Activated CD4-positive, alpha-beta T cell treated with anti-CD3 and anti-CD28 coated beads, Interleukin-2, amount 10 ng/mL, durations not matched to agents 24 days and 14 days (primary cell): ENCODE results near the gene SLC25A25. TPM values are rescaled to one million over a fixed set of nuclear protein-coding genes. Genes with fewer than 3 reads are reported as not detected.

ENCODE experiments used
- DNase-seq: peaks from one replicate; pipeline ENCODE4 v3.0.0; 2022
- H3K27ac Mint-ChIP-seq: one replicate; pipeline ENCODE4 v1.8.0; 2022; ENCODE audit warnings: mild to moderate bottlenecking, mixed read lengths
- H3K27me3 Mint-ChIP-seq: one replicate; pipeline ENCODE4 v1.8.0; 2022; ENCODE audit warnings: mixed read lengths
- H3K36me3 Mint-ChIP-seq: one replicate; pipeline ENCODE4 v1.8.0; 2022; ENCODE audit warnings: low read depth, mild to moderate bottlenecking, mixed read lengths
- H3K4me1 Mint-ChIP-seq: one replicate; pipeline ENCODE4 v1.8.0; 2021; ENCODE audit warnings: mixed read lengths
- H3K4me3 Mint-ChIP-seq: one replicate; pipeline ENCODE4 v1.8.0; 2022; ENCODE audit warnings: mild to moderate bottlenecking, moderate library complexity, mixed read lengths
- H3K9me3 Mint-ChIP-seq: one replicate; pipeline ENCODE4 v1.8.0; 2021; ENCODE audit warnings: mixed read lengths
- intact Hi-C: fragments of 100-400 bp; cut with micrococcal nuclease; formaldehyde crosslinking; loops from one replicate; pipeline ENCODE4 v1.15.1; 2023
- total RNA-seq: library from RNA; stranded (reverse); gene quantifications from 2 replicates; pipeline ENCODE4 v1.2.3, GENCODE V29; 2022

The SLC25A25 gene
- total RNA-seq, 1 donor from 2014 or later: 14.0 TPM

DNA sequence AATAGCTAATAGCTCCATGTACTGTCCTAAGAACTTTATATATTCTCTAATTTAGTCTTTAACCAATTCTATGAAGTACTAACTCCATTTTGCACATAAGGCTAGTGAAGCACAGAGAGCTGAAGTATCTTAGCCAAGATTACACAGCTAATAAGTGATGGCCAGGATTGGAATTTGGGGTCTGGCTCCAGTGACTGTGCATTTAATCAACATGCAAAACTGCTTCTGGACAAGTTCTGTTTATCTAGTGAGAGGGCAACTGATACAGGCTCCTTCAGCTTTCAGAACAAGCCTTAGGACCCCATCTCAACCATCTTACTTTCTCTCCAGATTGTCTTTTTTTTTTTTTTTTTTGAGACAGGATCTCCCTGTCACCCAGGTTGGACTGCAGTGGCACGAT lies 21.3 kb downstream of the SLC25A25 start:
- intact Hi-C loops: no loop called here
- H3K27ac Mint-ChIP-seq: no peak overlapping the region
- H3K9me3 Mint-ChIP-seq: no peaks in the 10 kb centered on the region
- peaks cover 7% of the 10 kb centered on the region for H3K36me3 Mint-ChIP-seq
- DNase-seq: no peak
- no peak overlapping the region for H3K4me3 Mint-ChIP-seq
- H3K27me3 Mint-ChIP-seq: no peaks in the 10 kb centered on the region
- peaks cover 47% of the 10 kb centered on the region for H3K4me1 Mint-ChIP-seq

DNA sequence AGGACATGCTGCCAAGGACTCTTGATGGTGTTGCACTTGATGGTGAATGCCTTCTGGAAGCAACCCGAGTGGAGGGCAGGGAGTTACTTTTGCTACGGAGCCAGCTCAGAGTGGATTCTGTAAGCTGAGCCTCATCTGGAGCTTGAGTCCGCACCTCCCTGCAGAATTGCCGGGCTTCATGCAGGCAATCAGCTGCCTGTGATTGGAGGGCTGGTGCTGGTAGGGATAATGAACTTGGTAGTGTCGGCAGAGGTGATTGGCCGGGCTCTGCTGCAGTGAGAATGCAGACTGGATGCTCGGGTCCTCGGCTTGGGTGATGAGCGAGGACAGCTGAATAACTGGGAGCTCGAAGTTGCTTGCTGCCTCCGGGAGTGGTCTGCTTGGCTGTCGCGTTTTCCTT lies 23.1 kb downstream of the SLC25A25 start:
- no peaks in the 10 kb centered on the region for H3K27me3 Mint-ChIP-seq
- H3K27ac Mint-ChIP-seq: peak overlapping the region; percentile 51
- peaks cover 49% of the 10 kb centered on the region for H3K4me1 Mint-ChIP-seq
- no peak for DNase-seq
- no peaks in the 10 kb centered on the region for H3K9me3 Mint-ChIP-seq
- peaks cover 7% of the 10 kb centered on the region for H3K36me3 Mint-ChIP-seq
- intact Hi-C loops: no loop called here
- no peak overlapping the region for H3K4me3 Mint-ChIP-seq

DNA sequence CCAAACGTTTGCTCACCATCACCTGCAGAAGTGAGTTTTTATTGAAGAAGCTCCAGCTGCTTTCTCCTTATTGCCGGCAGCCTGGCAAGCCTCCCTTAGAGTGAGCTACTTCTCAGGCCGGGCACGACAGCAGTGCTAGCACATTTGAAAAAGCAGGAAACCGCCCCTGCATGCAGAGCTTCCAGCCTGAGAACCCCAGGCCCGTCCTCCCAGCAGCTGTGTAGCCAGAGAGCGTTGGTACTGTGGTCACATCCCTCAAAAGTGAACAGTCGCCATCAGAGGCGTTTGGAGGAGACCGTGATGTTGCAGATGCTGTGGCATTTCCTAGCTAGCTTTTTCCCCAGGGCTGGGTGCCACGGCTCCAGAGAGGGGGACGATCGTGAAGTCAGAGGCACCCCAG lies 23.5 kb downstream of the SLC25A25 start:
- no peak for DNase-seq
- Mint-ChIP-seq H3K4me1 (peaks cover 51% of the 10 kb centered on the region), H3K36me3 (peaks cover 7% of the 10 kb centered on the region), H3K27ac (peak overlapping the region; percentile 68), H3K27me3 (no peaks in the 10 kb centered on the region), H3K9me3 (no peaks in the 10 kb centered on the region), H3K4me3 (peak overlapping the region; percentile 37)
- intact Hi-C loops: no loop called here

DNA sequence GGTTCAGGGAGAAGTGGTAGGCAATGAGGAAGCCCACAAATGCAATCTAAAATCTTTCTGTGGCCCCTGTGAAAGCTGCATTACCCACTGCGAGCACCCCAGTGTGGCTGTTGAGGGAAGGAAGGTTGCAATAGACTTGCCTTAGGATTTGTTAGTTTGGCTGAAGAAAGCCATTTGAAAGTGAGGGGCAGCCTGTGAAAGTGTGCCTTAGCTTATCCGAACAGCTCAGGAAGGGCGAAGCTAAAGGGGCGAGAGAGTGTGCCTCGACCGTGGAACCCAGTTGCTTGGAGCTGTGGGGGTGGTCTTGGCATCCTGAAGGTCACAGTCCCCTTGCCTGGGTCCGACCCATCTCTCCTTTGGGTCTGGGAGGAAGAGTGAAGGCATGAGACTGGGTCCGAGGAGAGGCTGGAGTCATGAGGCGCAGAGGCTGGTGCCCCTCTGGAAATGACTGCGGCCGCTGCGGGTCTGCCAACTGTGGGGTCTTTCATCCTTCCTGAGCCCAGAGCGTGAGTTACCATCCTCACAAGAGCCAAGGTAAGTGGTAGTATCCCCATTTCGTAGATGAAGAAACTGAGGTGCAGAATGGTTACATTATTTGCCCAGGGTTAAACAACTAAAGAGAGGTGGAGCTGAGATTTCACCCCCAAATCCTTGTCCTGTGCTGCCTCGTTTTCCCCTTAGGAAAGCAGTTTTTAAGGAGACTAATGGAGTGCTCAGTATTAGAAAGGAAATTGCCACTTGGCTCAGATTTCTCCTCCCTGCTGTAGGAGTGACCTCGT lies 24.4 kb downstream of the SLC25A25 start:
- peaks cover 56% of the 10 kb centered on the region for H3K4me1 Mint-ChIP-seq

DNA sequence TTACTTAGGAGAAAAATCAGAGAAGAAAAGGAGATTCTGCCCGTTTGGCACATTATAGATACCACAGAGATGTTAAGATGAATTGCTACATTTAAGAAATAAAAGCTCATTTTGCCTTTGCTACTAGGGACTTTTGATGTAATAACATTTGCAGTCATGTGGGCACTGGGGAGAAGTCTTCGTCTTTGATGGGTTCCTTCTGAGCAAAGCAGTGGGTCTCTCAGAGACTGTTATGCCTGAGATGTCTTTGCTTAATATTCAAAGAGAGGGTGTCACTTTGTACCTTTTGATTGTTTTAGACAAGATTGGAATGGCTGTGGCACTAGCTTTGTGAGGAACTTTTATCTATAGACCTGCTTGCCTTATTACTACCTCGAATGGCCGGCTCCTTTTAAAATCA lies 25.0 kb downstream of the SLC25A25 start:
- H3K27me3 Mint-ChIP-seq: no peaks in the 10 kb centered on the region
- peak overlapping the region; percentile 98 for H3K27ac Mint-ChIP-seq
- intact Hi-C loops: no loop called here
- H3K9me3 Mint-ChIP-seq: no peaks in the 10 kb centered on the region
- no peak for DNase-seq
- peaks cover 3% of the 10 kb centered on the region for H3K36me3 Mint-ChIP-seq
- H3K4me1 Mint-ChIP-seq: peaks cover 56% of the 10 kb centered on the region
- H3K4me3 Mint-ChIP-seq: peak overlapping the region; percentile 85

More for the DNA sequence above, 24.4 kb downstream of the SLC25A25 start:
- Mint-ChIP-seq H3K36me3 (peaks cover 7% of the 10 kb centered on the region), H3K9me3 (no peaks in the 10 kb centered on the region), H3K27ac (peak overlapping the region; percentile 98), H3K27me3 (no peaks in the 10 kb centered on the region), H3K4me3 (peak overlapping the region; percentile 85)
- intact Hi-C loops: no loop called here
- no peak for DNase-seq

DNA sequence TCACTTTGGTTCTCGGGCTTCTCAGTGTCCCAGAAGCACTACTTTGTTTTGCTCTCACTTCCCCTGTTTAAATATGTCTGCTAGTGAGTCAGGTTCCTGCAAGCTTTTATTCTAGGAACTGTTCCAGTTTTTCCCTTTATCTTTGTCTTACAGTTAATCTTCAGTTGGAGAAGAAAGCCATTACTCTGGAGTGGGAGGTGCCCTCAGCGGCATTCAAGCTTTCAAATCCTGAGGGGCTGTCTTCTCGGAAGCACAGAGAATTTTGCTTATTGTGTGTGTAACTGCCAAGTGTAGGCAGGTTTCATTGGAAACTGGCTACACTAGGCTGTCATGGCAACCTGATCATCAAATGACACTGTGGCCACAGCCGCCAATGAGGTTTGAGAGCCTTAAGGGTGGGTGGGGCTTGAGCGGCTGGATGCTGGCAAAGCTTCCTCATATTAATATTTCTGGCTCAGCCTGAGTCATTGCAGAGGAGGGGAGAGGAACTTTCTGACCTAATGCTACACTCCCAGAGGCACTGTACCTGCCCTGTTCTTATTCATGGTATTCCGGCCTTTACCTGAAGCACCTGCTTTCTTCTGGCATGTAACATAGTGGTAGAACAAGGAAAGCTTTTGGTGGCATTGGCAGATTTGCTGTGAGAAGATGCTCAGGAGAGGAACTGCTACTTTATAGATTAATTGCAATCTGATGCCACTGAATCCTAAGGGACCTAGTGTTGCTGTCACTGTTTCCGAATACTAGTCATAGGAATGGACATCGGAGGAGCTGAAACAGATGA lies 26.3 kb downstream of the SLC25A25 start:
- peak overlapping the region; percentile 98 for H3K27ac Mint-ChIP-seq
- intact Hi-C loops: loop anchor here (1.0 kb wide), 3 partner anchors 22 to 34 kb away; partner anchors contain the start of gene NAIF1
- peaks cover 55% of the 10 kb centered on the region for H3K4me1 Mint-ChIP-seq
- peak; percentile 95 for DNase-seq
- H3K4me3 Mint-ChIP-seq: peak overlapping the region; percentile 85
- no peaks in the 10 kb centered on the region for H3K27me3 Mint-ChIP-seq
- H3K9me3 Mint-ChIP-seq: no peaks in the 10 kb centered on the region
- peaks cover 3% of the 10 kb centered on the region for H3K36me3 Mint-ChIP-seq

DNA sequence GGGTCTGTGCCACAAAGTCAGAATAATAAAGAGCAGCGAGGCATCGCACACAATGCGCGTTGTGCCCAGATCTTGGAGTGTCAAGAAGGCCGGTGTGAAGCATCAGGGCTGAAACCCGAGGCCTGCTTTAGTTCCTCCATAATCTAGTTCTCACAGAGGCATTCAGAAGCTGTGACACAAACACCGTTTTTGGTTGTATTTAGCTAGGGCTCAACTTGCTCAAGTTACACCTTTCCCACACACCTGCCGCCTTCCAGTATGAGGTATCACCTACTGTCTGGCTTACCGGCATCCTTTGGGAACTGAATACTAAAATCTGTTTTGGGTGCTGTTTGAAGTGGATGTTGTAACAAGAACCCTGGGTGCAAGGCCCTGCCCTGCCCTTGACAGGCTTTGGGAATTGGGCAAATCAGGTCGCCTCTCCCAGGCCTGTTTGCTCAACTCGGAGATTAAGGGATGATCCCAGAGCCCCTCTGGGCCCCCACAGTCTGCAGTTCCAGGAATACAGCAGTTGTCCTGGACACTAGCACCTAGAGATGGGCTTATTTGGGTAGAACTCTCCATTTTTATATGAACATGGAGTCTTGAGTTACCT lies 27.0 kb downstream of the SLC25A25 start:
- DNase-seq: peak; percentile 53
- Mint-ChIP-seq H3K27ac (peak overlapping the region; percentile 98), H3K36me3 (peaks cover 3% of the 10 kb centered on the region), H3K27me3 (no peaks in the 10 kb centered on the region), H3K4me3 (peak overlapping the region; percentile 85), H3K9me3 (no peaks in the 10 kb centered on the region), H3K4me1 (peaks cover 60% of the 10 kb centered on the region)
- intact Hi-C loops: loop anchor here (1.0 kb wide), 3 partner anchors 23 to 33 kb away; partner anchors contain the start of gene NAIF1

DNA sequence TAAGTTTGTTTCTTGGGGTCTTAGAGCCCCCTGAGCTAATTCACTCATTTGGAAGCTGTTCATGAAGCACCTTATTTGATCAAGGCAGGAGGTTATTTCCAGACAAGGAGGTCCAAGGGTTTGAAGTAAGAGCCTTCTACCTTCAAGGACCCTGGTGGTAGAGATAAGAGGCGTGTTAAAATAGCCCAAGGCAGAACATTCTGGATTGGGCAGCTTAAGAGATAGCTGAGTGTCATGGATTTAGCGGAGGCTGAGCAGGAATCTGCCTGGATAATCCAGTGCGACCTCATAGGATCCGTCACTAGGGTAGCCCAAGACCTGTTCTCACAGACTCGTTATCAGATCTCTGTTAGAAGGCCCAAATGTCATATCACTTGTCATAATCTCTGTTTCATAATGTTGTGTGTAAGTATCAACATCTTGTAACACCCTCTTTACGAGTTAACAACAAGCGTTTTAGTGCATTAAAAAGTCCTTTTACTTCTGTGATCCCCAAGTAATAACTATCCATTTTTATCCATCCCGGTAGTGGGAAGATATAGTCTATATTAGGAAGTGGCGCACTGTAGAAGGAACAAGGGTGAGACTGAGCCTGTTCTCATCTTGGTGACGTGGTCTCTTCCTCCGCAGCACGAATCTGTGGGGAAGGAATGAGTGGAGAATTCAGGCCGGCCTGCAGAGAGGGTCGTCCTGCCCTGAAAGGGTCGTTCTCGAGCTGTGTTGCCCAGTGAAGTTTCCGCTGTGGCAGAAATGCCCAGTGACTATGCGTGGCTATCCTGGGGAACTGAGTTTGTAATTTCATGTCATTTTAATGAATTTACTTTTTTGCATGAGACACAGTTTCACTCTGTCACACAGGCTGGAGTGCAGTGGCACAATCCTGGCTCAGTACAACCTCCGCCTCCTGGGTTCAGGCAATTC lies 28.8 kb downstream of the SLC25A25 start:
- Mint-ChIP-seq H3K4me1 (peaks cover 55% of the 10 kb centered on the region), H3K27me3 (no peaks in the 10 kb centered on the region), H3K36me3 (peaks cover 11% of the 10 kb centered on the region), H3K4me3 (no peak overlapping the region), H3K9me3 (no peaks in the 10 kb centered on the region), H3K27ac (peak overlapping the region; percentile 43)
- intact Hi-C loops: no loop called here
- DNase-seq: peak; percentile 53

DNA sequence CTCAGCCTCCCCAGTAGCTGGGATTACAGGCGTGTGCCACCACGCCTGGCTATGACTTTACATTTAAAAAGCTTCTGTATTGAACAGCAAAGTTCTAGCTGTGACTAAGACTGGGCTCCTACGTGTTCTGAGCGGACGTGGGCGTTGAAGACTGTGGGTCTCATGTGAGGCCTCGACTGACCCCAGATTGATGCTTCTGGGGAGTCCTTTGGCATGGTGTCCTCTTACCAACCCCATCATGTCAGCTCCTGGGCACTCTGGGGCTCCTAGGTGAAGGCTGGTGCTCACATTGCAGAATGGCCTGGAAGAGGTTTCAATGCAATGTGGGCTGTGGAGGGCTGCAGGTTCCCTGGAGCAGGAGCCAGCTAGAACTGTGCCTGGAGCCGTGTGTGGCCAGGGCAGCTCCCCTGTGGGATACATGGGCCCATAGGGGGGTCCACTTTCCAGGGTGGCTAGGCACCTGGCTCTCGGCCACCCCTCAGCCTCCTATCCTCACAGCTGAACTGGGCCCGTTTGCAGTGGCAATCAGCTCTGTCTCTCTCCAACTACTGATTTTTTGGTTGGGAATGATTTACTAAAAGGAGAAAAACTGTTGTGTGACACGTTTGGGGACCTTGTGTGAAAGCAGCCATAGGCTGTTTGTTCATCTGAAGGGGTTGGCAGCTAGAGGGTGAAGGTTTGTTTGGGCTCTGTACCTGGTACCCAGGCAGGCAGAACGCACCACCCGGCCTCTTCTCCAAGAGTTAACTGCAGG lies 29.7 kb downstream of the SLC25A25 start:
- no peaks in the 10 kb centered on the region for H3K9me3 Mint-ChIP-seq
- intact Hi-C loops: no loop called here
- peak overlapping the region; percentile 80 for H3K27ac Mint-ChIP-seq
- H3K27me3 Mint-ChIP-seq: no peaks in the 10 kb centered on the region
- H3K4me3 Mint-ChIP-seq: no peak overlapping the region
- peaks cover 54% of the 10 kb centered on the region for H3K4me1 Mint-ChIP-seq
- H3K36me3 Mint-ChIP-seq: peaks cover 18% of the 10 kb centered on the region
- DNase-seq: no peak

DNA sequence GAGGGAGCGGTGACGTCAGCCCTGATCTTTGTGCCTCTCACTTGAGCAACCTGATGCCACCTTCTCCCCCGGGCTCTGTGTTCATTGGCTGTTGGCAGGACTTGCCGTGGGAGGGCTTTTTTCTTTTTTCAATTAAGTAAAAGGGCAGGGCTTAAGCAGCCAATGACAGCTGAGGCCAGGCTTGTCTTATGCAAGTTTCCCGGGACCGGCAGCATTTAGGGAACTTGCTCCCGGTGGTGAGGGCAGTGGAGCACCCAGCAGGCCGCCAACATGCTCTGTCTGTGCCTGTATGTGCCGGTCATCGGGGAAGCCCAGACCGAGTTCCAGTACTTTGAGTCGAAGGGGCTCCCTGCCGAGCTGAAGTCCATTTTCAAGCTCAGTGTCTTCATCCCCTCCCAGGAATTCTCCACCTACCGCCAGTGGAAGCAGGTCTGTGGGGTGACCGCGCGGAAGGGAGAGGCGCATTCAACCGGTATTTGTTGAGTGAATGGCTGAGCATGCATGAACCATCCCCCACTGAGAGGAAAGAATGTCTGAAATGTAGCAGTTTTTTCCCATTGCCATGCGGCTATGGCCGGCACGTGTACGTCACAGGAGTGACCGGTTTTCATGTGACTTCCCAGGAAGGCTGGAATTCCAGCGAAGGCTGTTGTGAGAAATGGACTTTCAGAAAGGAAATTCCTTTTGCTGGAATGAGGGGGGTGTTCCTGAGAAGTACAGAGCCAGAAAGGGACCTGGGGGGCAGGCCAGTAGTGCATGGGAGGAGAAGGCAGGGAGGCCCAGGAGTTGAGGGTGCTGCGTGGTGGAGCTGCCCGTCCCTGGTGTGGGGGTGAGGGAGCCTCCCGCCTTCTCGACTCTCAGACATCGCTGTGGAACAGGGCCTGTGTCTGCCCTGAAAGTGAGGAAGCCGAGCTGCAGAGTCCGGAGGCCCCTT lies 30.5 kb downstream of the SLC25A25 start:
- Mint-ChIP-seq H3K36me3 (peaks cover 23% of the 10 kb centered on the region), H3K27ac (peak overlapping the region; percentile 80), H3K4me3 (peak overlapping the region; percentile 17), H3K9me3 (no peaks in the 10 kb centered on the region), H3K27me3 (no peaks in the 10 kb centered on the region), H3K4me1 (peaks cover 51% of the 10 kb centered on the region)
- peak; percentile 75 for DNase-seq
- intact Hi-C loops: no loop called here

DNA sequence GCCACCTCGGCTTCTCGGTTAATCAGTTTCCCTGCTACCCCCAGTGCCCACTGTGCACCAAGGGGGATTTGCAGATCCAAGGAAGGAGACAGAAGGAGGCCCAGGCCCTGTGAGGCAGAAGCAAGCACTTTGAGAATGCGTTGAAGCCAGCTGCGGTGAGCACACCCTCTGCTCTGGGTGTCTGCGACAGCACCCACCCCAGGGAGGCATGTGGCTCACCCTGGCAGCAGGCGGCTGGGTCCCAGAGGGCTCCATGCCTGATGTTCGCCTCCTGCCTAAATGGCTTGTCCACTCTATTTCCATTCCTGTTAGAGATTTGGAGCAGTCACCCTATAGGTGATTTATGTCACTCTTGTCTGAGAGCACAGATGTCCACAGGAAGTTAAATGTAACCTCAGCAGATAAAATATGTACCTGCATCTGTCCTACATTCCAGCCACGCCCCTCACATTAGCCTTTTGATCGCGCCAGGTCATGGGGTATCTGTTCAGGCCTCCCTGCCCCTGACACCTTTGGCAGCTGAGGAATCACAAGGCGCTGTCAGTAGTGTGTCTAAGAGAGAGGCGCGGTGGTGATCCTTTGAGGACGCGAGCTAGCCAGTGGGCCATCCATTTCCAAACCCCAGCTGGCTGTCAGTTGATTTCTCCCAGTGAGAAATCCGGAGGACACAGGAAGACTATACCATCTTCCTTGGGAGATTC lies 31.3 kb downstream of the SLC25A25 start:
- no peaks in the 10 kb centered on the region for H3K27me3 Mint-ChIP-seq
- no peaks in the 10 kb centered on the region for H3K9me3 Mint-ChIP-seq
- H3K36me3 Mint-ChIP-seq: peaks cover 28% of the 10 kb centered on the region
- peak overlapping the region; percentile 15 for H3K4me3 Mint-ChIP-seq
- no peak overlapping the region for H3K27ac Mint-ChIP-seq
- H3K4me1 Mint-ChIP-seq: peaks cover 49% of the 10 kb centered on the region
- intact Hi-C loops: no loop called here
- no peak for DNase-seq
